Activated CD4-positive, alpha-beta T cell treated with anti-CD3 and anti-CD28 coated beads, Interleukin-2, amount 50 U/mL, for 1 hour (primary cell): Measurements from ENCODE around the gene ORC2.
A peak's percentile ranks its signal among the peaks of the same experiment; 100 is the strongest.
"Not testable (repeated sequence)": the region's sequence is repeated elsewhere in the genome, so short reads cannot be mapped to it uniquely, and the experiment has no call there.

Experiments used
- DNase-seq: peaks from one replicate; pipeline ENCODE4 v3.0.0-alpha.2; 2020

The ORC2 gene

GRCh38 chr2:200963124-200963917 lies at the start of gene ORC2:
TSS of gene ORC2 (minus strand) at chr2:200963660. CDS start at chr2:200958123, 5,537 bp downstream.
- peak; percentile 90 for DNase-seq

GRCh38 chr2:201008296-201008829 lies 44.9 kb upstream of the ORC2 start:
- no peak for DNase-seq

- no peak for DNase-seq
Observed at GRCh38 chr2:201007584-201007998, 44.1 kb upstream of the ORC2 start.

- DNase-seq = no peak
Observed at GRCh38 chr2:201006704-201007103, 43.2 kb upstream of the ORC2 start.

- no peak for DNase-seq
Observed at GRCh38 chr2:201004370-201004769, 40.9 kb upstream of the ORC2 start.

- no peak for DNase-seq
Observed at GRCh38 chr2:200993097-200993496, 29.6 kb upstream of the ORC2 start.

- DNase-seq = no peak
Observed at GRCh38 chr2:200987137-200987536, 23.7 kb upstream of the ORC2 start.

GRCh38 chr2:200985799-200986198 lies 22.3 kb upstream of the ORC2 start:
- DNase-seq = no peak

- no peak for DNase-seq
Observed at GRCh38 chr2:200976710-200977109, 13.2 kb upstream of the ORC2 start.

- no peak for DNase-seq
Observed at GRCh38 chr2:200975672-200976071, 12.2 kb upstream of the ORC2 start.

- not testable (repeated sequence) for DNase-seq
Observed at GRCh38 chr2:200970057-200970456, 6.6 kb upstream of the ORC2 start.

- DNase-seq = no peak
Observed at GRCh38 chr2:200968735-200969134, 5.3 kb upstream of the ORC2 start.

GRCh38 chr2:200968162-200968561 lies 4.7 kb upstream of the ORC2 start:
- DNase-seq = no peak

- DNase-seq = no peak
Observed at GRCh38 chr2:200966770-200967169, 3.3 kb upstream of the ORC2 start.

GRCh38 chr2:200964498-200964897 lies 1.0 kb upstream of the ORC2 start:
- no peak for DNase-seq

- not testable (repeated sequence) for DNase-seq
Observed at GRCh38 chr2:200963918-200964252, 425 bp upstream of the ORC2 start.

- no peak for DNase-seq
Observed at GRCh38 chr2:200962811-200963123, 693 bp downstream of the ORC2 start.

GRCh38 chr2:200961674-200962073 lies 1.8 kb downstream of the ORC2 start:
- DNase-seq = no peak

- DNase-seq = no peak
Observed at GRCh38 chr2:200950378-200950777, 13.1 kb downstream of the ORC2 start.

GRCh38 chr2:200945395-200945729 lies 18.1 kb downstream of the ORC2 start:
- DNase-seq = no peak

- no peak for DNase-seq
Observed at GRCh38 chr2:200944467-200945394, 18.7 kb downstream of the ORC2 start.

- no peak for DNase-seq
Observed at GRCh38 chr2:200943527-200944105, 19.8 kb downstream of the ORC2 start.

GRCh38 chr2:200939832-200940231 lies 23.6 kb downstream of the ORC2 start:
- DNase-seq = no peak
